Brain pericyte (primary cell): Measurements from ENCODE around the gene PCP2.
A peak's percentile ranks its signal among the peaks of the same experiment; 100 is the strongest.

ENCODE experiments used
- DNase-seq: peaks from one replicate; pipeline ENCODE4 v3.0.0-alpha.2; 2012; ENCODE audit warnings: low read depth, low spot score

PCP2 gene

GRCh38 chr19:7638802-7639465 lies 5.4 kb upstream of the PCP2 start:
- DNase-seq = no peak

GRCh38 chr19:7637374-7638256 lies 4.1 kb upstream of the PCP2 start:
- no peak for DNase-seq

- DNase-seq = no peak
Observed at GRCh38 chr19:7636691-7637373, 3.3 kb upstream of the PCP2 start, which contains the start of gene STXBP2. TSS of gene STXBP2 (plus strand) at chr19:7637110. CDS start at chr19:7637150, 40 bp downstream.

- DNase-seq = no peak
Observed at GRCh38 chr19:7636317-7636690, 2.8 kb upstream of the PCP2 start.

GRCh38 chr19:7635670-7636069 lies 2.2 kb upstream of the PCP2 start:
- DNase-seq = no peak

GRCh38 chr19:7632340-7633203 lies 947 bp downstream of the PCP2 start:
- no peak for DNase-seq

GRCh38 chr19:7631577-7631976 lies 1.9 kb downstream of the PCP2 start:
- DNase-seq = no peak

GRCh38 chr19:7629347-7630054 lies 4.0 kb downstream of the PCP2 start, which contains the start of the genes PET100 and XAB2:
TSS of gene PET100 (plus strand) at chr19:7629793. CDS start at chr19:7629834, 41 bp downstream.
TSS of gene XAB2 (minus strand) at chr19:7629545. CDS start at chr19:7629527, 18 bp downstream.
- DNase-seq = peak; percentile 97

GRCh38 chr19:7628589-7629311 lies 4.8 kb downstream of the PCP2 start:
- no peak for DNase-seq

GRCh38 chr19:7627166-7627565 lies 6.4 kb downstream of the PCP2 start:
- DNase-seq = no peak

GRCh38 chr19:7625763-7626372 lies 7.7 kb downstream of the PCP2 start:
- no peak for DNase-seq

GRCh38 chr19:7624810-7625209 lies 8.7 kb downstream of the PCP2 start:
- no peak for DNase-seq

GRCh38 chr19:7623725-7624603 lies 9.6 kb downstream of the PCP2 start:
- no peak for DNase-seq

GRCh38 chr19:7622933-7623685 lies 10.4 kb downstream of the PCP2 start:
- DNase-seq = no peak

- DNase-seq = no peak
Observed at GRCh38 chr19:7620442-7621412, 12.8 kb downstream of the PCP2 start.

GRCh38 chr19:7619671-7620441 lies 13.7 kb downstream of the PCP2 start:
- DNase-seq = no peak
